ENCODE measurements around the gene DENND2A. TPM values are rescaled to one million over a fixed set of nuclear protein-coding genes. Genes with fewer than 3 reads are reported as not detected.
A peak's percentile ranks its signal among the peaks of the same experiment; 100 is the strongest.

Gene DENND2A
- total RNA-seq, 1 experiment from 2014 or later, result 19.9 TPM

- no peak for DNase-seq (ENCODE audit: low read depth)
Observed at GRCh38 chr7:140619176-140619575, 21.4 kb downstream of the DENND2A start.

DNA sequence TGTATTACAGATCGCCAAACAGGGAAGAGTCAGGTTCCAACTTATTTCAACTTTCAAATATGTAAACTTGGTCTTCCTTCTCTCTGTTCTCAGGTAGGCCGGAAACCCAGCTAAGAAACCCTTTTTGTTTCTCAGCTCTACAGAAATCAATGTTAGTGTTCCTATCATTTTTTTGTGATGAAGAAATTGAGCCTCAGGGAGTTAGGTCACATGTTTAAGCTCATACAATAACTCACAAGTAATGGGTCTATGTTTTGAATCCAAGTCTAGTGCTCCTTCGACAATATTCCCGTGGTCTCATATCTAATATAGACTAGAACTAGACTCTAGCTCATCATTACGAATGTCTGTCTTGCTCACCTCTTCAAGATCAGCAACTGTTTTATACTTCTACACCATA lies 22.3 kb downstream of the DENND2A start:
- no peak for DNase-seq (ENCODE audit: low read depth)

GRCh38 chr7:140617081-140617480 lies 23.5 kb downstream of the DENND2A start:
- DNase-seq (ENCODE audit: low read depth), result no peak

DNA sequence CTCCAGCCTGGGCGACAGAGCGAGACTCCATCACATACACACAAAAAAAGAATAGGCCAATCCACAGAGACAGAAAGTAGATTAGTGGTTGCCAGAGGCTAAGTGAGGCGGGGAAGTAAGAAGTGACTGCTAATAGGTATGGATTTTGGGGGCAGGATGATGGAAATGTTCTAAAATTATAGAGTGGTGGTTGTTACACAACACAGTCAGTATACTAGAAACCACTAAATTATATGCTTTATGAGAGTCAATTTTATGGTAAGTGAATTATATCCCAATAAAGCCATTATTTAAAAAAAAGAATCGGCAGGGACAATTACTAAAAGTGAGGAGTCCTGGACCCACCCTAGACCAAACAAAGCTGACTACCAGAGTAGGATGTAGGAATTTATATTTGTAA lies 24.3 kb downstream of the DENND2A start:
- no peak for DNase-seq (ENCODE audit: low read depth)

DNA sequence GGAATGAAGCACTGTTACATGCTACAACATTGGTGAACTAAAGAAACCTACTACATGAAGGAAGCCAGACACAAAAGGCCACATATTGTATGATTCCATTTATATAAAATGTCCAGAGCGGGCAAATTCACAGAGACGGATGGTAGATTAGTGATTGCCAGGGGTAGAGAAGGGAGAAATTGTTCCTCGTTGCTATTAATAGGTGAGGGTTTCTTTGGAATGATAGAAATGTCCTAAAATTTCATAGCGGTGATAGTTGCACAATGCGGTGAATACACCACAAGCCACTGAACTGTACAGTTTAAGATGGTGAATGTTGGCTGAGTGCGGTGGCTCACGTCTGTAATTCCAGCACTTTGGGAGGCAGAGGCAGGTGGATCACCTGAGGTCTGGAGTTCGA lies 29.0 kb downstream of the DENND2A start:
- peak; percentile 82 for DNase-seq (ENCODE audit: low read depth)

DNA sequence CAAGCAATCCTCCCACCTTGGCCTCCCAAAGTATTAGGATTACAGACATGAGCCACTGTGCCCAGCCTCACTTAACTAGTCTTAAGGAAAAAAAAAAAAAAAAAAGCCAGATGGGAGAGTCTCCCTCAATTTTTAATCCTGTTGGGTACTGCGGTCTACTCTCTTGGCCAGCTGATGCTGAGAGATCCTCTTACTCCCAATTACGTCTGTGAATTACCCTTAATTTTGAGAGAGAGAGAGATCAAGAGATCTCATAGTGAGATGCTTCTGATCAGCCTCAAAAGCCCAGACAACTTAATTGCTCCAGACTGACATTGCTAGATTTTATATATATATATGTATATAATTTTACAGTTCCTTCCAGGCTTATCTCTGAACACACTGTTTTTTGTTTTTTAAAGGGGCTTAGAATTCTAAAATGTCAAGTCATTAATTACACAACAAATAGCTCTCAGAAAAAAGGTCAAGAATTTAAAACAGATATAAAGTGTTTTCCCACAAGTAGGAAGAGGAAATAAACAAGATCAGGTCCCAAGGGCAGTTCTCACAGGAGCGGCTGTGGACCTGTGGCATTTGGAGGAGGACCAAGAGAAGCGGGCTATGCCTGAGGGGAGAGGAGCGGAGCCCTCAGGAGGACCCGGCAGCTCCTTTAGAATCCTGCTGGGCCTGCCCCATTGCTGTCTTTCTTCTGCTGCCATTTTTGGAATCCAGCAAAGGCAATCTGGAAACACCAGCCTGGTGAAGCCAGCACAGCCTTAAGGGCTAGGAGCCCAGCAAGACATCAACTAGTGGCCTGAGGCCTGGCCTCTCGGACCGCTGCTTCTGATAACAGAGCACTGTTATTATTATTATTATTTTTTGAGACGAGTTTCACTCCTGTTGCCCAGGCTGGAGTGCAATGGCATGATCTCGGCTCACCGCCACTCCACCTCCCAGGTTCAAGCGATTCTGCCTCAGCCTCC lies 30.1 kb downstream of the DENND2A start:
- peak; percentile 90 for DNase-seq (ENCODE audit: low read depth)

DNA sequence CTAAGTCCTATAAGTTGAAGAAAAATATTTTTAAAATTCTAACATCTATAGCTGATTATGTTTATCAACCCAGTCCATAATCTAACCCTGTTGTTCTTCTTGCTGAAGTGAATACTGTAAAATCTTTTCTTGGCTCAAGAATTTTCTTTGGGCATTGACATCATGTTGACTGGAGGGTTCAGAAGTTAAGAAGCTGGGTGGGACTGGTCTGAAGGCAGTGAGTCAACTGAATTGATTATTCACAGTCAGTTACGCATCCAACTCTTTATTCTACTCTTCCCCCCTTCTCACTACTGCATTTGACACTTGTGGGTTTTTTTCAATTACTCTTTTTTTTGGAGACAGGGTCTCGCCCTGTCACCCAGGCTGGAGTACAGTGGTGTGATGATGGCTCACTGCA lies 31.0 kb downstream of the DENND2A start:
- peak; percentile 72 for DNase-seq (ENCODE audit: low read depth)

DNA sequence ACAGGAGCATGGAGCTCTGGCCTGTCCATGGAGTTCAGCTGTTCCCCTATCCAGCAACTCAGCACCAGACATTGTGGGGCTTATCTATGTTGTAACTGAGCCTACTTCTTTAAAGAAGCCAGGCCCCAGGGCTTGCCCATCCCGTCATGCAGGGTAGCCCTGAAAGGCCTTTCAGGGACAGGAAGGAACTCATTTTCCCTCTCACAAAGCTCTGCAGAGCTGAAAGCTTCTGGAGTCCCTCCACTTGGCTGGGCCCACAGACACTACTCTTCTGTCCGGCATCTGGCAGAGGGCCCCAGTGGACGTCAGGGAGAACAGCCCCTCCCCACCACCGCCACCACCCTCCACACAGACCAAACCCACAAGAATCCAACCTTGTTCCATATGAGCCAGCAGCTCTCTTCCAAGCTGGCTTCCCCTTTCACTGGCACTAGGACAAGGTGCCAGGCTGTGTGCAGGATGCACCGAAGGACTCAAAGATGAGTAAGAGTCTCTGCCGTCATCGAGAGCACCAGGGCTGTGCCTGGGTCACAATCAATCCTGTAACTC lies 33.1 kb downstream of the DENND2A start:
- peak; percentile 95 for DNase-seq (ENCODE audit: low read depth)

GRCh38 chr7:140605337-140605736 lies 35.3 kb downstream of the DENND2A start:
- peak; percentile 92 for DNase-seq (ENCODE audit: low read depth)

GRCh38 chr7:140604760-140605159 lies 35.9 kb downstream of the DENND2A start:
- DNase-seq (ENCODE audit: low read depth), result peak; percentile 75

- DNase-seq (ENCODE audit: low read depth), result no peak
Observed at GRCh38 chr7:140604076-140604475, 36.5 kb downstream of the DENND2A start.

DNA sequence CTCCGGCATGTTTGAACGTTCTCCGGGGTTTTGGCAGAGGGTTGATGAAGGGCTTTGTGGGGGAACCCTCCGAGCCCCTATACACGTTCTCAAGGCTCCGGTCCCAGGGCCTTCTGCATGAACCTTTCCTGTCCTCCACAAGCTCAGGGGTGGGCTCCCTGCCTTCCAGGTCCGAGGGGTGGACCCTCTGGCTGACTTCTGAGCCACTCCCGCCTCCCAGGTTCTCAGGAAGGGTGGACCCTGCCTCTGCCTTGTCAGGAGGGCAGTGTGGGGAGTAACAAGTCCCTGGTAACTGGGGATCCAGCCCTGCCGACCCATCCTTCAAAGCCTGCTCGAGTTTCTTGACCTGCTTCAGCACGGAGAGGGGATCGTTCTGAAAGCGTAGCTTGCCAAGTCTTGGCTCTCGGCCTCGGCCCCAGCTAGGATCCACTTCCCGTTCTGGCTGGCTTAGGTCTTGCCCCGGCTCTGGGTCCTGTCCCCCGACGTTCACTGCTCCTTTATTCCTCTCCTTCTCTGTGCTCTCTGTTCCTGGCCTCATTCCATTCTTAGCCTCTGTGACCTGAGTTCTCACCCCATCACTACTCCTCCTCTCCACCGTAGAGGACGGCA lies 38.9 kb downstream of the DENND2A start:
- DNase-seq (ENCODE audit: low read depth), result no peak

GRCh38 chr7:140600341-140600740 lies 40.3 kb downstream of the DENND2A start:
- no peak for DNase-seq (ENCODE audit: low read depth)

DNA sequence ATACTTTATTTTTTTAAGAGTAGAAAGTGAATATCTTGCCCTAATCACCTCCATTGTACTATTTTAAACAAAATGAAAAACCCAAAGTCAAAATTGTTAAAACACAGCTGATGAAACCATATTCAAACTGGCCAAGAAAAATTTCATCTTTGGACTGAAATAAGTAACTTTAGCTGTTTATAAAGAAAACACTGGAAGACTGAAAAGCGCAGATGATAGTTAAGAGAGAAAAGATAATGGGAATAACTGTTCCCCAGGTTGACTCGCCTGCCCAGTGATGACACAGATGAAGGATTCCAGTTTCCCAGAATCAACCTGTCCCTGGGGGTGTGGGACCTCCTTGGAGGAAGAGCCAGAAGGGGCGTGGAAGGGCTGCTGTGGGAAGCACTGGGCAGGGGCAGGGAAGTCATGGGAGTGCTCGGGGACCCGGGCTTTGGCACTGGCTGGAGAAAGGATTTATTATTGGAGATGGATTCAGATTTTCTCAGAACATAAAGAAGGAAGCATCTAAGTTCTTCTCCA lies 43.1 kb downstream of the DENND2A start:
- DNase-seq (ENCODE audit: low read depth), result peak; percentile 46

DNA sequence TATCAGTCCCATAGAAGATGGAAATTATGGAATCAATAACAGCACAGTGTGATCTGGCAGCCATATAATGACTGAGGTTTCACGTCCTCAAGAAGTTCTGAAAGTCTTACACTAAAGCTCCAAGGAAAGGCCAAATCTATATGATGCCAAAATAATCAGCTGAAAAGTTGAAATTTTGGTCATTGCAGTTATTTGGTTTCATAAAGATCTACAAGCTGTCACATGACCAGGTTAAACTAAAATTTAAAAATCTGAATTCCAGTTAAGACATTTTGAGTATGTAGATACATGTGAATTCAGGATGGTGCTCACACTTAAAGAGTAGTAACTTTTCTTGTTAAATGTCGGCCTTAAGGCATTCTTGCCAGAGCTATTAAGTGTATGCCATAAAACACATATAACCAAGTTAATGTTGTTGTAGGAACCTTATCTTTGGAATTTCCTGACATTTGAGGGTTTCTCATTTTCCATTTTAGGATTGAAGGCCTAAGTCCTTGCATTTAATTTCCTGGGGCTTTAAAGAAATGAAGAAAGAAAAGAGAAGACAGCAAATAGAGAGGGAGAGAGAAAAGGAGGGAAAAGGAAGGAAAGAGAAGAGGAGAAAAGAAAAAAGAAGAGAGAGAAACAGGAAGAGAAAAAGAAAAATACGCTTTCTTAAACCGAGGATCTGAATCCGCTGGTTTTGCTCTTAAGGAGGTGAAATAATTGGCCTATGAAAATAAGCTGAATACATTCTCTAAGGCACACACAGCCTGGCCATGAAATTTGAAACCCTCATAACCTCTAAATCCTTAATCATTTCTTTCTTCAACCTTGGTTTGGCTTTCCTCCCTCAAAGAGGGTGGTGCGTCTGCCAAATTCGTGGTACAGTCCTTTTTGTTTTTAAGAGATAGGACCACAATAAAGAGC lies 43.8 kb downstream of the DENND2A start:
- DNase-seq (ENCODE audit: low read depth), result peak; percentile 82

DNA sequence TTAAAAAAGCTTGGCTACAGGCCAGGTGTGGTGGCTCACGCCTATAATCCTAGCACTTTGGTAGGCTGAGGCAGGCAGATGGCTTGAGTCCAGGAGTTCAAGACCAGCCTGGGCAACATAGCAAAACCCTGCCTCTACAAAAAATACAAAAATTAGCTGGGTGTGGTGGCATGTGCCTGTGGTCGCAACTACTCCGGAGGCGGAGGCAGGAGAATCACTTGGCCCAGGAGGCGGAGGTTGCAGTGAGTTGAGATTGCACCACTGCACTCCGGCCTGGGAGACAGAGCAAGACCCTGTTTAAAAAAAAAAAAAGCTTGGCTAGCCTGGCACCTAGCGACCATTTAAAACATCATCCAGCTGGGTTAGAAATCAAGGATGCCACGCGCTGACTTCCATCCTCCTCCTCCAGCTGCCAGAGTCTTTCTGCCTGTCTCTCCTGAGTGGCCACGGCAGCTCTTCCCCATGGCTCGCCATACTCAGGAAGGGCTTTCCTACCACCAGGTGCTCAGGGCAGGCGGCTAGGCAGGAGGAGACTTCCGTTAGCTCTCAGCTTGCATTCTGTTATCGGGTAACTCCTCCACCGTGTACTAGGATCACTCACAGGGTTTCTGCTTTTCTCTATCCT lies 45.0 kb downstream of the DENND2A start:
- DNase-seq (ENCODE audit: low read depth), result no peak

DNA sequence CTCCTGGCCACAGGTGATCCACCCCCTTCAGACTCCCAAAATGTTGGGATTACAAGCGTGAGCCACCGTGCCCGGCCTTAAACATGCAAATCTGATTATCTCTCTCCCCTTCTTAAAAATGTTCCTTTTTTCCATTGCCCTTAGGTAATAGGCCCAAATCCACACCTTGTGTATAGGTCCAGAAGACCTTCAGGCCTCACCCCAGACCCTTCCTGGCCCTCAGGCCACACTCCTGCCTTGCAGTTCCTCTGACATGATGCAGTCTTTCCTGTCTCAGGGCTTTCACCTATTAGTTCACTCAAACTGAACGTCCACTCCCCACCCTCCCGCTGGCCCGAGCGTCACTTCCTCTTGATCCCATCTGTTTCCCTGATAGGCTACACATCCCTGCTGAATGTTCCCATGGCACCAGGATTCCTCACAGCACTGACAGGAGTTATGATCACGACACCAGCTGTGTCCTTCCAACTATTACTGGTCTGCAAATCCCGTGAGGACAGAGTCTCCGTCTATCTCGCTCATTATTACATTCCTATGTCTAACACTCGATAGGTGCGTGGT lies 46.4 kb downstream of the DENND2A start:
- DNase-seq (ENCODE audit: low read depth), result no peak

DNA sequence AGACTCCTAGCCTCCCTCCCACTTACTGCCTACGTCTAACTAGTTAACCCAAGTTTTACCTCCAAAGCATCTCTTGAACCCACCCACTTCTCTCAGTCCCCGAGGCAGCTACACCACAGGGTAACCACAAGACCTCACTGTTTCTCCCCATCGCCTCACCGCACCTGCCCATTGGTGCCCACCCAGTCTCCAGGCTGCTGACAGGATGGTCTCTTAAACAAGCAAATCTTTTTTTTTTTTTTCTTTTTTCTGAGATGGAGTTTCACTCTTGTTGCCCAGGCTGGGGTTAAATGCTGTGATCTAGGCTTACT lies 47.0 kb downstream of the DENND2A start:
- DNase-seq (ENCODE audit: low read depth), result no peak

DNA sequence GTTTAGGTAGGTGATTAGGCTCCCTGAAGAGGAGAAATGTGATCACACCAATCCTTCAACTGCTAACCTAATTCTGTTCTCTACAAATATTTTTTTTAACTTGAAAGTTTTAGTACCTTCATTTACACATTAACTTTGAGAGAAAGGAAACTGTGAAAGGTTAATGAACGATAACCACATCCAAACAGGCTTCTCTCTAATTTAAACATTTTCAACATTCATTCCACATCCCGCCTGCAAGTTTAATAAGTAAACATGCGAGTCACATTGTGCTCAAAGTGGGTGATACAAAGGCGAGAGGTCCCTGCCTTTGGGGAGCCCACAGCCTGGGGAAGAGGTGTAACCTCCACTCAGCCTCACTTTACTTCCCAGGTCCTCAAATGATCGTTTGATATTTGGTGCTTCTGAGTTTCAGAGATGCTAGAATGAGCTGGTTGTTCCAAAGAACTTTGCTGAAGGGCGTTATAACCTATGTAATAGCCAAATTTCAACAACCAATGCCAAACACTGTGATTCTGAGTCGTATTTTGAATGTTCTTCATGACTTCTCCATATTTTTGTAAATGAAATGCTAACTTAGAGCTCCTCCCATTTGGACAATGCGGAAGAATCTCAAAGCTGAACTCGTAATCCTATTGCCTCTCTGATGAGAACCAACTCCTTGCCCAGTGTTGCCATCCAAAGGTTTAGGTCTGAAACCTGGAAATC lies 47.5 kb downstream of the DENND2A start:
- no peak for DNase-seq (ENCODE audit: low read depth)

- peak; percentile 74 for DNase-seq (ENCODE audit: low read depth)
Observed at GRCh38 chr7:140591180-140591902, 49.3 kb downstream of the DENND2A start.
